Endothelial cell of umbilical vein (primary cell): ENCODE measurements around the gene SON. TPM values are rescaled to one million over a fixed set of nuclear protein-coding genes. Genes with fewer than 3 reads are reported as not detected.

Experiments
- BruUV-seq: library from RNA; stranded (reverse); fragments of 400-500 nt; replicated peaks from 2 replicates; lab custom pipeline; 2021; lab: Mats Ljungman, UMichigan
- CTCF ChIA-PET: fragments of 300-600, 350-600 bp; sonication (Branson Sonifier 250); formaldehyde crosslinking; loops from one replicate; lab custom pipeline; 2021; ENCODE audit warnings: antibody characterized with exemption, inconsistent platforms; lab: Charles Lee
- POLR2A ChIA-PET: fragments of 300-600, 350-600 bp; sonication (Branson Sonifier 250); formaldehyde crosslinking; loops from one replicate; lab custom pipeline; 2021; ENCODE audit warnings: antibody characterized with exemption, inconsistent platforms; lab: Charles Lee
- DNase-seq: peaks from one replicate; pipeline ENCODE4 v3.0.0-alpha.2; 2011; ENCODE audit warnings: low read depth, low spot score
- FAIRE-seq: peaks from 2 replicates; lab custom pipeline; 2011; peaks lifted over from hg19 to GRCh38; lab: Jason Lieb, UNC
- H2AFZ ChIP-seq: 2 replicates; pipeline ENCODE4 v1.6.0; 2012; ENCODE audit warnings: low read depth, low read length, control low read depth, inconsistent platforms
- H3K27ac ChIP-seq: 2 replicates; pipeline ENCODE4 v1.5.1; 2011; ENCODE audit warnings: low read depth, mild to moderate bottlenecking, control low read depth, low read length, moderate library complexity; ENCODE audit not compliant: insufficient read depth
- H3K27me3 ChIP-seq, 2 experiments: 2 replicates each; pipeline versions ENCODE4 v1.6.0 to v1.6.1; 2011; ENCODE audit warnings: low read length in 2 of 2, mixed read lengths in 1 of 2; ENCODE audit not compliant: control insufficient read depth in 2 of 2, insufficient read depth in 2 of 2
- H3K36me3 ChIP-seq, 2 experiments: 2 replicates in 1 of 2; 3 replicates in 1 of 2; pipeline ENCODE4 v1.5.1; 2011; ENCODE audit warnings: low read length in 2 of 2, mild to moderate bottlenecking in 1 of 2, moderate library complexity in 1 of 2; ENCODE audit not compliant: control insufficient read depth in 2 of 2, insufficient read depth in 2 of 2; ENCODE audit errors: extremely low read depth in 1 of 2
- H3K4me1 ChIP-seq: 3 replicates; pipeline ENCODE4 v1.5.1; 2011; ENCODE audit warnings: mild to moderate bottlenecking, low read length; ENCODE audit not compliant: control insufficient read depth, insufficient read depth; ENCODE audit errors: extremely low read depth
- H3K4me2 ChIP-seq: 2 replicates; pipeline ENCODE4 v1.6.1; 2011; ENCODE audit warnings: low read length, control low read depth, mixed read lengths; ENCODE audit not compliant: insufficient read depth
- H3K4me3 ChIP-seq, 3 experiments: fragments of 200-600 bp in 1 of 3; sonication (generic), shearing (Covaris generic) in 1 of 3; replicated peaks in 1 of 3; 2 replicates each; pipeline ENCODE4 v1.5.1; 2011 to 2016; ENCODE audit warnings: control low read depth in 3 of 3, low read length in 3 of 3, mild to moderate bottlenecking in 2 of 3, inconsistent platforms in 1 of 3, low read depth in 1 of 3, moderate library complexity in 1 of 3; ENCODE audit not compliant: insufficient read depth in 1 of 3
- H3K79me2 ChIP-seq: 2 replicates; pipeline ENCODE4 v1.6.0; 2012; ENCODE audit warnings: low read length, inconsistent platforms; ENCODE audit not compliant: control insufficient read depth, insufficient read depth
- H3K9ac ChIP-seq: replicated peaks from 2 replicates; pipeline ENCODE3; 2011; ENCODE audit warnings: low read length, control low read depth; ENCODE audit not compliant: insufficient read depth; ENCODE audit errors: extremely low read depth
- H3K9me1 ChIP-seq: replicated peaks from 3 replicates; pipeline ENCODE4 v1.6.0; 2011; ENCODE audit warnings: mild to moderate bottlenecking, low read length; ENCODE audit not compliant: control insufficient read depth, insufficient read depth; ENCODE audit errors: extremely low read depth
- H3K9me3 ChIP-seq: replicated peaks from 2 replicates; pipeline ENCODE4 v1.5.1; 2012; ENCODE audit warnings: low read length, inconsistent platforms; ENCODE audit not compliant: control insufficient read depth, insufficient read depth
- H4K20me1 ChIP-seq: replicated peaks from 2 replicates; pipeline ENCODE3; 2011; ENCODE audit warnings: mild to moderate bottlenecking, low read length; ENCODE audit not compliant: control insufficient read depth, insufficient read depth; ENCODE audit errors: extremely low read depth
- CTCF ChIP-seq, 2 donors: IDR thresholded peaks; 1 replicate in 1 of 2; 2 replicates in 1 of 2; pipeline ENCODE4 v1.5.1; 2011; ENCODE audit warnings: low read length in 2 of 2, mild to moderate bottlenecking in 2 of 2, moderate library complexity in 2 of 2, control low read depth in 1 of 2, inconsistent platforms in 1 of 2, low read depth in 1 of 2; ENCODE audit not compliant: insufficient read depth in 1 of 2; ENCODE audit errors: extremely low read depth in 1 of 2
- EZH2 ChIP-seq: IDR thresholded peaks from 2 replicates; pipeline ENCODE4 v1.6.1; 2012; ENCODE audit warnings: borderline replicate concordance, low read depth, mild to moderate bottlenecking, moderate library complexity, low read length, inconsistent platforms; ENCODE audit not compliant: severe bottlenecking
- FOS ChIP-seq: IDR thresholded peaks from 2 replicates; pipeline ENCODE4 v1.6.1; 2011; ENCODE audit warnings: mild to moderate bottlenecking, low read length, moderate library complexity, borderline replicate concordance; ENCODE audit not compliant: insufficient read depth
- GATA2 ChIP-seq: IDR thresholded peaks from 2 replicates; pipeline ENCODE4 v1.7.0; 2011; ENCODE audit warnings: low read depth, mild to moderate bottlenecking, moderate library complexity, mixed read lengths, low read length; ENCODE audit not compliant: insufficient read length, insufficient read depth
- JUN ChIP-seq: IDR thresholded peaks from 2 replicates; pipeline ENCODE4 v1.6.1; 2011; ENCODE audit warnings: borderline replicate concordance, low read depth; ENCODE audit not compliant: insufficient read length, insufficient read depth
- MAX ChIP-seq: IDR thresholded peaks from 2 replicates; pipeline ENCODE4 v1.6.1; 2011; ENCODE audit not compliant: insufficient read depth, insufficient read length
- MYC ChIP-seq: IDR thresholded peaks from one replicate; pipeline ENCODE4 v1.6.1; 2011; ENCODE audit warnings: mild to moderate bottlenecking, low read depth, low read length
- POLR2A ChIP-seq: IDR thresholded peaks from 2 replicates; pipeline ENCODE4 v1.6.1; 2012; ENCODE audit warnings: low read depth, mild to moderate bottlenecking, control low read depth, low read length
- POLR2AphosphoS5 ChIP-seq: IDR thresholded peaks from 2 replicates; pipeline ENCODE4 v1.6.1; 2012; ENCODE audit warnings: low read depth, mild to moderate bottlenecking, control low read depth, low read length, moderate library complexity; ENCODE audit not compliant: insufficient read depth
- dilution Hi-C: fragments of 300-500 bp; cut with MboI; formaldehyde crosslinking; loops from one replicate; pipeline ENCODE4 v1.15.0; 2019; ENCODE audit warnings: low sequenced_read_pairs; ENCODE audit not compliant: extremely low pct_ligation_motif_present
- intact Hi-C: fragments of 100-400 bp; cut with micrococcal nuclease; formaldehyde crosslinking; loops from one replicate; pipeline ENCODE4 v1.10.0; 2022
- polyA plus RNA-seq, 4 experiments: library from polyadenylated mRNA; depleted of rRNA in 3 of 4; stranded (reverse) in 3 of 4; unstranded in 1 of 4; fragments of >200 nt; gene quantifications; 2 replicates each; pipeline versions ENCODE4 v1.2.1 to v1.2.3, GENCODE V29; 2011 to 2012; ENCODE audit warnings: missing spikeins in 1 of 4
- total RNA-seq: library from RNA; stranded (reverse); gene quantifications from 2 replicates; pipeline ENCODE4 v1.2.3, GENCODE V29; 2021

The SON gene
- total and polyA plus RNA-seq, 2 donors (not counting 3 experiments of a cell fraction or from before 2014, with no cell fraction given) = 107 to 304 TPM

GRCh38 chr21:33578959-33579542 is 36.2 kb downstream of the SON start:
- DNase-seq (peak; percentile 77), FAIRE-seq (no peak)
- no TSS peak for BruUV-seq
- H3K4me3 ChIP-seq = no peak overlapping the region
- H3K27me3 ChIP-seq = no peaks in the 10 kb centered on the region
- no peaks in the 10 kb centered on the region for H3K9me1 ChIP-seq
- CTCF ChIA-PET = interaction anchor here (0.7 to 1.5 kb wide), 2 partner anchors 10 to 27 kb away, joined by 3 to 15 read pairs; partner anchors contain the start of gene DONSON
- peak overlapping the region; percentile 30 for H3K4me2 ChIP-seq
- H2AFZ ChIP-seq = no peak overlapping the region
- no peaks in the 10 kb centered on the region for H3K79me2 ChIP-seq
- peaks cover 5 to 21% of the 10 kb centered on the region in 2 experiments for H3K36me3 ChIP-seq
- no peak overlapping the region for H3K9ac ChIP-seq
- peak overlapping the region; percentile 43 for H3K27ac ChIP-seq
- intact Hi-C loops (no loop called here), dilution Hi-C loops (no loop called here)
- POLR2A ChIA-PET = no interaction called here
- H3K9me3 ChIP-seq = no peaks in the 10 kb centered on the region
- TF ChIP-seq FOS = peak; percentile 30
- no peak for TF ChIP-seq GATA2
- no peak for TF ChIP-seq MAX
- peak; percentile 43 for TF ChIP-seq POLR2AphosphoS5
- TF ChIP-seq POLR2A = no peak
- no peak for TF ChIP-seq MYC
- TF ChIP-seq CTCF (IDR thresholded peaks at IDR 0.05; ENCODE audit: extremely low read depth in 1 of 2, insufficient read depth in 1 of 2, low read depth in 1 of 2, low read length in 2 of 2) = no peak
- TF ChIP-seq EZH2 = no peak
- TF ChIP-seq JUN = peak; percentile 21
- peaks cover 10% of the 10 kb centered on the region for H3K4me1 ChIP-seq
- H4K20me1 ChIP-seq = peaks cover 3% of the 10 kb centered on the region
